ENCODE data around the gene SLC35G3.

- TF ChIP-seq CTCF (IDR thresholded peaks at IDR 0.05) = no peak
- no peak for TF ChIP-seq POLR2AphosphoS5 (IDR thresholded peaks at IDR 0.05)
- no peak for TF ChIP-seq POLR2A (IDR thresholded peaks at IDR 0.05)
Measured at GRCh38 chr17:35191001-35191695, 3.0 kb downstream of the SLC35G3 start.

Measured in stomach (tissue), 4 donors.